Testis (tissue), 3 donors: ENCODE results near the gene KCNMB4. TPM values are rescaled to one million over a fixed set of nuclear protein-coding genes. Genes with fewer than 3 reads are reported as not detected.

Experiments used
- DNase-seq: peaks from one replicate; pipeline ENCODE4 v3.0.0-alpha.2; 2019
- H3K27ac ChIP-seq, 2 donors: fragments of 200-600 bp; sonication (generic); one replicate each; pipeline ENCODE4 v1.5.1; 2019
- H3K27me3 ChIP-seq: fragments of 200-600 bp; sonication (generic); one replicate; pipeline ENCODE4 v1.5.1; 2019
- H3K36me3 ChIP-seq: fragments of 200-600 bp; sonication (generic); one replicate; pipeline ENCODE4 v1.5.1; 2017; ENCODE audit warnings: low read depth; ENCODE audit errors: missing control alignments
- H3K4me1 ChIP-seq: fragments of 200-600 bp; sonication (generic); one replicate; pipeline ENCODE4 v1.5.1; 2019
- H3K4me3 ChIP-seq, 2 donors: fragments of 200-600 bp; sonication (generic); one replicate each; pipeline ENCODE4 v1.5.1; 2017 to 2019
- H3K9me3 ChIP-seq: fragments of 200-600 bp; sonication (generic); one replicate; pipeline ENCODE4 v1.5.1; 2017
- CTCF ChIP-seq, 3 experiments: fragments of 450-650 bp in 2 of 3; fragments of 200-600 bp in 1 of 3; sonication (generic) in 1 of 3; IDR thresholded peaks; one replicate each; pipeline ENCODE4 v1.5.1; 2016 to 2019; ENCODE audit warnings: antibody characterized with exemption in 3 of 3, mild to moderate bottlenecking in 2 of 3, moderate library complexity in 1 of 3
- POLR2A ChIP-seq: fragments of 450-650 bp; IDR thresholded peaks from one replicate; pipeline ENCODE4 v1.6.1; 2017; ENCODE audit warnings: antibody characterized with exemption, mild to moderate bottlenecking, moderate library complexity
- WGBS, 2 donors: methylation state at CpG; one replicate each; pipeline ENCODE4 v1.1.5; 2018; 5-methylcytosine and 5-hydroxymethylcytosine counted together
- intact Hi-C: fragments of 100-400 bp; cut with DNase I; formaldehyde crosslinking; loops from one replicate; pipeline ENCODE4 v1.15.1; 2023; ENCODE audit warnings: low total_unique reads
- polyA plus RNA-seq: library from polyadenylated mRNA; stranded (reverse); fragments of 350-450 nt; fragmentation: Illumina TruSeq; extraction: RNeasy Lipid Tissue Mini Kit (QIAGEN cat#74804); gene quantifications from one replicate; pipeline ENCODE4 v1.2.3, GENCODE V29; 2014; ENCODE audit warnings: low read depth, low replicate concordance; ENCODE audit not compliant: insufficient read depth
- total RNA-seq, 2 donors: library from RNA; depleted of rRNA; stranded (reverse); fragments of >200 nt; gene quantifications; one replicate each; pipeline ENCODE4 v1.2.3, GENCODE V29; 2016

Gene KCNMB4
- total and polyA plus RNA-seq, 3 donors from 2014 or later, result 3.5 to 8.8 (median 7.1) TPM

GRCh38 chr12:70403826-70404225, 37.7 kb downstream of the KCNMB4 start:
- no peaks in the 10 kb centered on the region for H3K36me3 ChIP-seq
- no peaks in the 10 kb centered on the region for H3K4me1 ChIP-seq
- intact Hi-C loops, result no loop called here
- no peak overlapping the region for H3K27ac ChIP-seq
- no peak overlapping the region for H3K4me3 ChIP-seq
- TF ChIP-seq POLR2A (no peak), CTCF (IDR thresholded peaks at IDR 0.05) (no peak)
- DNase-seq, result no peak
- no peaks in the 10 kb centered on the region for H3K9me3 ChIP-seq
- H3K27me3 ChIP-seq, result no peaks in the 10 kb centered on the region

- intact Hi-C loops, result no loop called here
- Histone ChIP-seq H3K9me3 (no peaks in the 10 kb centered on the region), H3K27me3 (no peaks in the 10 kb centered on the region), H3K4me3 (no peak overlapping the region), H3K36me3 (no peaks in the 10 kb centered on the region), H3K27ac (no peak overlapping the region), H3K4me1 (no peaks in the 10 kb centered on the region)
- 88 to 95% methylated on average over 16 of the region's 16 CpGs for WGBS, 2 donors
- no peak for DNase-seq
- TF ChIP-seq POLR2A (no peak), CTCF (IDR thresholded peaks at IDR 0.05) (no peak)
Observed at GRCh38 chr12:70408004-70408790, 42.1 kb downstream of the KCNMB4 start.

GRCh38 chr12:70415987-70416386, 49.9 kb downstream of the KCNMB4 start:
- Histone ChIP-seq H3K9me3 (no peaks in the 10 kb centered on the region), H3K36me3 (no peaks in the 10 kb centered on the region), H3K27me3 (no peaks in the 10 kb centered on the region), H3K4me1 (no peaks in the 10 kb centered on the region), H3K4me3 (no peak overlapping the region), H3K27ac (no peak overlapping the region)
- DNase-seq, result no peak
- intact Hi-C loops, result no loop called here
- no peak for TF ChIP-seq CTCF (IDR thresholded peaks at IDR 0.05)
- TF ChIP-seq POLR2A, result no peak
- 53 to 69% methylated on average over 1 of the region's 1 CpG for WGBS, 2 donors

GRCh38 chr12:70417121-70417520, 51.0 kb downstream of the KCNMB4 start:
- Histone ChIP-seq H3K27me3 (no peaks in the 10 kb centered on the region), H3K9me3 (no peaks in the 10 kb centered on the region), H3K36me3 (no peaks in the 10 kb centered on the region), H3K4me3 (no peak overlapping the region), H3K27ac (no peak overlapping the region), H3K4me1 (no peaks in the 10 kb centered on the region)
- intact Hi-C loops, result no loop called here
- 94 to 97% methylated on average over 3 of the region's 3 CpGs for WGBS, 2 donors
- TF ChIP-seq POLR2A (no peak), CTCF (IDR thresholded peaks at IDR 0.05) (no peak)
- DNase-seq, result no peak

- Histone ChIP-seq H3K27me3 (no peaks in the 10 kb centered on the region), H3K36me3 (no peaks in the 10 kb centered on the region), H3K27ac (no peak overlapping the region), H3K9me3 (no peaks in the 10 kb centered on the region), H3K4me3 (no peak overlapping the region), H3K4me1 (no peaks in the 10 kb centered on the region)
- DNase-seq, result no peak
- intact Hi-C loops, result no loop called here
- TF ChIP-seq POLR2A, result no peak
- no peak for TF ChIP-seq CTCF (IDR thresholded peaks at IDR 0.05)
- 94 to 99% methylated on average over 3 of the region's 3 CpGs for WGBS, 2 donors
Observed at GRCh38 chr12:70418101-70418500, 52.0 kb downstream of the KCNMB4 start.
